HG02885 (cell line): ENCODE results near the gene SIN3A.
A peak's percentile ranks its signal among the peaks of the same experiment; 100 is the strongest.
"Not testable (repeated sequence)": the region's sequence is repeated elsewhere in the genome, so short reads cannot be mapped to it uniquely, and the experiment has no call there.

Source experiments
- ATAC-seq: cut with Tn5 transposase; IDR thresholded peaks from one replicate; pipeline ENCODE4 v1.9.1; 2021; ENCODE audit warnings: mild to moderate bottlenecking; ENCODE audit not compliant: unreplicated experiment, poor library complexity

SIN3A gene

GRCh38 chr15:75451202-75451673, 252 bp downstream of the SIN3A start:
- no peak for ATAC-seq

DNA sequence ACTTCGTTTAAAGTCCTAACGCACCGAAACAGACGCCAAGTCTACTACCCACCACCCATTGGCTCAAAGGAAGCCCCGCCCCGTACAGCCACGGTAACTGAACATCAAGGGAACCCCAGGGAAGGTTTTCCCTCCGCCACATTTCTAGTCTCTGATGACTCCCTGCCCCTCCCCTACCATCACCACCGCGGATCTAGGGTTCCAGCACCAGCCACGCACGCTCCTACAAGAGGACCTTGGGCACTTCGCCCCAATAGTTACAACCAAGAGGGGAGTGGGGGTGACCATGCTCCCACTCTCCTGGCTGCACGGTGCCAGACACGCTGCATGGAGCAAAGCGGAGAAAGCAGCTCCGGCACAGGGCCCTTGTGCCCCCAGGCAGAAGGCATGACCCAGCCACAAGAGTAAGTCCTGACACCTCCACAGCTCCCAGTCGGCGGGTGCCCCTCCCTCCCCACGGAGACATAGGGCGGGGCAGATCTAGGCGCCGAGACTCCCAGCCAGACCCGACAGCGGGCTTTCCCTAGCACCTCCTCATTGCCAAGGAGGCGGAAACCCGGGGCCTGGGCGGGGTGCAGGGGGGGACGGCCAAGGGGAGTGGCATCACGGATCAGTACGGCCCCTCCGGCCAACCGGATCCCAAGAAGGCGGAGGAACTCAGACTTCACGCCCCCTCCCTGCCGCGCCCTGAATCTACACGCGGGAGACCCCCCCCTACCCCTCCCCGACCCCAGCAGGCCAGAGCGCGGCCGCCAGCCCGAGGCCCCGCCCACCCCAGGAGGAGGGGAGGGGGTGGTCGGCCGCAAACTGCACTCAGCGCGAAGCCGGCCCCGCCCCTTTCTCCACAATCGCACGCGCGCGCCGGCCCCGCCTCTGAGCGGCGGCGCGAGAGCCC, 936 bp downstream of the SIN3A start:
- ATAC-seq: peak; percentile 28

DNA sequence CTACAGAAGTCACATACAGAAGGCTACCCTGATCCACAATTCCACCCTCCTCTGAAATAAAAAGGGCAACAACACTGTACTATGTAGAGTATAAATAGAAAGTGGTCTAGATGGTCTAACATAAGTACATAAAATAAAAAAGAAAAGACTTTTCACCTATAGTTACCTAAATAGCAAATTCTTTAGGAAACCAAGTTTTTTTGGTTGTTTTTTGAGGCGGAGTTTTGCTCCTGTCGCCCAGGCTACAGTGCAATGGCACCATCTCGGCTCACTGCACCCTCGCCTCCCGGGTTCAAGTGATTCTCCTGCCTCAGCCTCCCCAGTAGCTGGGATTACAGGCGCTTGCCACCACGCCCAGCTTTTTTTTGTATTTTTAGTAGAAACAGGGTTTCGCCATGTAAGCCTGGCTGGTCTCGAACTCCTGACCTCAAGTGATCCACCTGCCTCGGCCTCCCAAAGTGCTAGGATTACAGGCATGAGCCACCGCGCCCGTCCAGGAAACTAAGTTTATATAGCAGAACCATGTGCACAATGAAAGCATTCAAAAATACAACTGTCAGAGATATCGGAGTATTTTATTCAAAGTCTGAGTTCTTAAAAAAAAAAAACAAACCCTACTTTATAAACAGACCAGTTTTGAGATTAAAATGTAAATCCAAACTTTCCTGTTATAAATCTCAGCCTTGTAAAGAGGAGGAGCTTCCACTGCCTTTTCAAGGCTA, 1.7 kb downstream of the SIN3A start:
- ATAC-seq: no peak

GRCh38 chr15:75448171-75448570, 3.3 kb downstream of the SIN3A start:
- ATAC-seq: not testable (repeated sequence)

DNA sequence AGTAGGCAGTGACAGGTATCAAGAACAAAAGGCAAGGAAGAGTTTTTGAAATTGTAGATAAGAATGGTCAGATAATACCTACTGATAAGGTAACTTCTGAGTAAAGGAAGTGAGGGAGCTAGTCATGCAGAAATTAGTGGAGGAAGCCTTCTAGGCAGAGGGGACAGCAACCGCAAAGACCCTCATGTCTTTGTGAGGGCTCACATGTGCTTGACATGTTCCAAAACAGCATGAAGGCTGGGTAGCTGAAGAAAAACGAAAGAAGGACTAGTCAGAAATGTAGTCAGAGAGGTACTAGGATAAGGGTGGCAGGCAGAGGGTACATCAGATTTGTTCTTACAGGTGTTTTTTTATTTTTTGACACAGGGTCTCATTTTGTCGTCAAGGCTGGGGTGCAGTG, 5.3 kb downstream of the SIN3A start:
- ATAC-seq: no peak

GRCh38 chr15:75445324-75445723, 6.2 kb downstream of the SIN3A start:
- ATAC-seq: not testable (repeated sequence)

DNA sequence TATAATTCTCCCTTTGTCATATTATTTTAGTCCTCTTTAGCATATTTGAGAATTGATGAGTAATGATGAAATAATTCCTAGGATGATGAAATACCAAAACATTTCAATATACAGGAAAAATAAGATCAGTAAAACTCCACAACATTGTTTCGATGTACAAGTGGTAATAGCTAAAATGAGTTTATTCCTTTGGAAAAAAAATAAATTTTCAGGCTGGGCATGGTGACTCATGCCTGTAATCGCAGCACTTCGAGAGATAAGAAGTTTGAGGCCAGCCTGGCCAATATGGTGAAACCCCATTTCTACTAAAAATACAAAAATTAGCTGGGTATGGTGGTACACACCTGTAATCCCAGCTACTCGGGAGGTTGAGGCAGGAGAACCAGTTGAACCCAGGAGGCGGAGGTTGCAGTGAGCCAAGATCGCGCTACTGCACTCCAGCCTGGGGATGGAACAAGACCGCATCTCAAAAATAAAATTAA, 7.5 kb downstream of the SIN3A start:
- not testable (repeated sequence) for ATAC-seq

- no peak for ATAC-seq
These were observed 13.8 kb downstream of the SIN3A start for GRCh38 chr15:75437721-75438120.

DNA sequence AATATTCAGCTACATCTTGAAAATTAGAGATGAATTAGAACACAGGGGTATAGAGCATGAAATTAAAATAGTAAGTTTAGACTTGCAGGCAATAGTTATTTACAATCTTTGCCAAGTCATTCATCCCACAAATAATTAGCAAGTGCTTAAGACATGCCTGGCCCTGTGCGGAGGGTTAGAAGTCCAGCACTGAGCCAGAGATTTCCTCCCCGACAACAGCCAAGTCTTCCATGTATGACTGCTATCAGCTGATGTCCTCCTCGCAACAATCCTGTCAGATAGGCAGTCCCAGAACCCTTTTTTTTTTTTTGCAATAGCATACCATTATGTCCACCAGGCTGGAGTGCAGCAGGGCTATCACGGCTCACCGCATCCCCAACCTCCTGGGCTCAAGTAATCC, 14.6 kb downstream of the SIN3A start:
- no peak for ATAC-seq

DNA sequence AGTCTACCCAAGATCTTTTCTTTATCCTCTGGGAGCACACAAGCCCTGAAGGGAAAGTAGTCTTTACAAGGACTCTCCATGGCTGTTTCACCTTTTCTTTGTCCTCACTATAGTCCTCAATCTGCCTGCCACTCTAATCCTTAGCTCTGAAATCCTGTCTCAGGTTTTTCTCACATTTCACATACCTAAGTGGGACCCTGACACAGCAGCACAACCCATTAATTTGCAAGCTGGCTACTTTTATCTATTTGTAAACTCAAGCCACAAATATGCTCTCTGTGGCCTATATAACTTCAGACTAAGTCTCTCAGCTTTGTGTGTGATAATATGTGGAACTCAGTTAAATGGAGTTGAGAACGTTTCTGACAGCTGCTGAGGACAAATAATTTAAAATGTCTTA, 19.8 kb downstream of the SIN3A start:
- no peak for ATAC-seq

DNA sequence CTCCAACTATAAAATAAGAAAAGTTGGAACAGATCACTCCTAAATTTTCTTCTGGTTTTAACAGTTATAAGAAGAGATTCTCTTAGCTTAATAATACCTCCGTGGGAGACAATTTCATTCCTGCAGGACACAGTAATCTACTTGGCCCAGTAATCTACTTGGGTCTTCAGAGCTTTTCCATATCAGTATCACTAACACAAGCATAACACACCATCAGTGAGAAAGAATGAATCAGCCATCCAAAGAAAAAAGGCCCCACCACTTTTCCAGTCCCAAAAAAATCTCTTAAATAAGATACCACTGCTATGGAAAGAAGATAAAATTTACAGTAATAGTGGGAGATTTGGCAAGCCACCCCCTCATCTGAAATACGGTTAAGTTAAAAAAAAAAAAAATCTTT, 20.2 kb downstream of the SIN3A start:
- ATAC-seq: no peak

DNA sequence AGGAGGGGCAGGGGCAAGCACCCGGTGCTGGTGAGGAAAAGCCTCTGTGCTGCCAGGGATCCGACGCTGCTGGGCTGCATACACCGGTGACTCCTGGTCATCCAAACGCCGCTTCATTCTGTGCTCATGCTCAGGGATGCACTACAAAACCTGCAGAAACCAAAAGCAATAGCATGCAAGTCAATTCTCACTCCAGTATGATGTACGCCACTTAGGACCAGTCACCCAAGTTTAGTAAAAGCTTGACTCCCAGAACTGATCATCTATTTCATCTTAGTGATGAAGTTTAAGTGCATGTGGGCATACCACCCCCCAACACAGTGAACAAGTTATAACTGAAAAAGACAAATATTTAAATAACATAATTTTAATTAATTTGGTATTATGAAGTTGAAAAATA, 21.2 kb downstream of the SIN3A start:
- ATAC-seq: no peak

DNA sequence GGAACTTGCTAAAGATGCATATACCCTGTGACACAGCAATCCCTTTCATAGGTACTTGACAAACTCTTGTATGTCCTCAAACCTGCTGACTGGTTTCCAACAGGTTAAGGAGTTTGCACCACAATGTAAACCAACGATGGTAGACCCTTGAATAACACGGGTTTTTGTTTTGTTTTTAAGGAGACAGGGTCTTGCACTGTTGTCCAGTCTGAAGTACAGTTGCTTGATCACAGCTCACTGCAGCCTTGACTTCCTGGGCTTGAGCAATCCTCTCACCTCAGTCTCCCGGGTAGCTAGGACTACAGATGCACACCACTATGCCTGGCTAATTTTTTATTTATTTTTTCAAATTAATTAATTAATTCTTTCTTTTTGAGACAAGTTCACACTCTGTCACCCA, 23.3 kb downstream of the SIN3A start:
- no peak for ATAC-seq

GRCh38 chr15:75425966-75426500, 25.5 kb downstream of the SIN3A start:
- no peak for ATAC-seq

DNA sequence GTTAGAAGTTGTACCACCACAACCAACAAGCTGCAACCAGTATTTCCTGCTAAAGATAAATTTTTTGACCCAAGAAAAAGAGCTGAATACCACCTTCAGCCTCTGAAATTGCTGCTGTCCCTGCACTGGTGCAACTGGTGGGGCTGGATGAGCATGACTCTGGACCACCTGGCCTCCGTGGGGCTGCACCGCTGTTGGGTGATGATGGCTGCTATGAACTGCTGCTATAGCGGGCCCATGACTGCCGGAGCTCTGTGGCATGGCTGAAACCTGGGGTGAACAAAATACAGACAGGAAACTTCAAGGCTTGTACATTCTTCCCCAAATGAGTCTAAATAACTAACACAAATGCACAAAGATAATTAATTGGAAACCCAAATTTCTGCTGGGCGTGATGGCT, 28.9 kb downstream of the SIN3A start:
- ATAC-seq: no peak

- ATAC-seq: no peak
These were observed 30.8 kb downstream of the SIN3A start for GRCh38 chr15:75420698-75421097.

DNA sequence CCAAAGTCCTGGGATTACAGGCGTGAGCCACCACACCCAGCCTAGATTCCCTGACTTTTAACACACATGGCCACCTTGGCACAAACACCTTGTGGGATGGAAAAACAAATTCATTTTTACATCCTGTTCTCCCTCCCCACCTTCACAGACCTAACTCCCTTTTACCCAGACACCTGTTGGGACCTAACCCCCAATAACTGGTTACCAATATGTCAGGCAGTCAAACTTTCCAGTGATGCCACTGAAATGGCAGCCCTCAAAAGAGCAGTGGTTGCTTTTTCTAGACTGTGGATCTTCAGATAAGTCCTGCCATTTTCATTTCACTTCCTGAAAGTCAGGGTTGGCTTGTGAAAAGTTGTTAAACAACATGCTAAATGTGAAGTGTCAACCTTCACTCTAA, 34.9 kb downstream of the SIN3A start:
- ATAC-seq: no peak

- no peak for ATAC-seq
These were observed 41.3 kb downstream of the SIN3A start for GRCh38 chr15:75410196-75410595.

DNA sequence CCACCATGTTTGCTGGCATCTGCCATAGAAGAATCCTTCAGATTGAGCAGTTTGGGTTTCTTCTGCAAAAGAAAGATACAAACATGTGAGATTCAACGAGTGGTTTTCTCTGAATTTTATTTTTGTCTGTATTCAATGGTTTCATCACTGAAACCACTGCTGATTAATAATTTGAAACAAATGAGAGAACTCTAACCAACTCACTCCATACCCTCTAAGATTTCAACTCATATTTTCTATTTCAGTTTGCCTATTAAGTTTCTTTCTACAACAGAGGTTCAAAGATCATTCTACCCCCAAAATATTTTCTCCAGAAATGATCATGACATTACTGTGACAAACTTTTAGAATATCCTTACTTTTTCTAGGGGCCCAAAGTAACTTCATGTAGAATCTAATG, 44.4 kb downstream of the SIN3A start:
- ATAC-seq: no peak

DNA sequence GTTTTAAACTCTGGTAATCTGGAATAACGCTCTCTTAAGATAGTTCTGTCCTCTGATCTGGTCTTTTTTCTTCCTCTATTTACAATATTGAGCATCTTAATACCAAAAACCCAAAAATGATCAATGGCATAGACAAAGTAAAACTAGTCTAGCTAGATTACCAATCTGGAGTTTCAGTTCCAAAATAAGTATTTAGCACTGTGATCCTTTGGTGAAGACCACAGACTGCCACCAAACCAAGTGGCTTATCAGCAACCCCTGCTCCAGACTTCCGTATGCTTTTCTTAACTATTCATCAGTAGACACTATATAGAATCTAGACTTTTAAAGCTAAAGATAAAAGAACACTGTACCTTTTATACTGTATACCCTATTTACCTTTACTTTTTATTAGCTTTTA, 47.6 kb downstream of the SIN3A start:
- no peak for ATAC-seq

DNA sequence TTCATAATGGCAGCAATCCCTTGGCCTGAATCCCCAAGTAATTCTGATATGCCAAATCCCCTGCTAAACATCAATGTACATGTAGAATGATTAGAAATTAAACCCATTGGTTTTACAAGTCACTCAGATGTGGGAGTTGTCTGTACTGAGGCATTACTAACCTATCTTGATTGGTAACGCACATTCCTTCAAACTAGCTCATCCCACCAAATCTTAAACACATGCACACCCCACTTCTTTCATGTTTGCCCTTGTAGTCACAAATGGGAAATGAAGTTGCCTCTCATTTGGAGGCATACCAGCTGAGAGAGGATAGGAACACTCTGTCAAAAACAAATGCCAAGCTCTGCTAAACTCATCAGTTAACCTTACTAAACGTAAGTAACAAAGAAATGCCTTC, 54.0 kb downstream of the SIN3A start:
- no peak for ATAC-seq
